Activated T-cell treated with anti-CD3 and anti-CD28 coated beads, Interleukin-2, amount 50 U/mL, for 4 hours (primary cell): ENCODE data around the gene SAMMSON. TPM values are rescaled to one million over a fixed set of nuclear protein-coding genes. Genes with fewer than 3 reads are reported as not detected.

Source experiments
- ATAC-seq, 2 donors: fragments of 200-7000 bp; cut with Tn5 transposase; one replicate each; pipeline ENCODE4 v1.10.0; 2021
- DNase-seq: peaks from one replicate; pipeline ENCODE4 v3.0.0-alpha.2; 2020
- H3K27me3 Mint-ChIP-seq: one replicate; pipeline ENCODE4 v1.8.0; 2021; ENCODE audit warnings: low read depth, mixed read lengths
- H3K36me3 Mint-ChIP-seq: one replicate; pipeline ENCODE4 v1.8.0; 2022; ENCODE audit warnings: mixed read lengths; ENCODE audit not compliant: insufficient read depth
- H3K4me1 Mint-ChIP-seq: one replicate; pipeline ENCODE4 v1.8.0; 2021; ENCODE audit warnings: low read depth, mixed read lengths
- H3K4me3 Mint-ChIP-seq: one replicate; pipeline ENCODE4 v1.8.0; 2021; ENCODE audit warnings: mild to moderate bottlenecking, moderate library complexity, mixed read lengths
- H3K9me3 Mint-ChIP-seq: one replicate; pipeline ENCODE4 v1.8.0; 2021; ENCODE audit warnings: mixed read lengths
- total RNA-seq, 3 donors: library from RNA; stranded (reverse); gene quantifications; one replicate each; pipeline ENCODE4 v1.2.1, GENCODE V29; 2021

SAMMSON gene
- total RNA-seq, 3 donors from 2014 or later: not detected

DNA sequence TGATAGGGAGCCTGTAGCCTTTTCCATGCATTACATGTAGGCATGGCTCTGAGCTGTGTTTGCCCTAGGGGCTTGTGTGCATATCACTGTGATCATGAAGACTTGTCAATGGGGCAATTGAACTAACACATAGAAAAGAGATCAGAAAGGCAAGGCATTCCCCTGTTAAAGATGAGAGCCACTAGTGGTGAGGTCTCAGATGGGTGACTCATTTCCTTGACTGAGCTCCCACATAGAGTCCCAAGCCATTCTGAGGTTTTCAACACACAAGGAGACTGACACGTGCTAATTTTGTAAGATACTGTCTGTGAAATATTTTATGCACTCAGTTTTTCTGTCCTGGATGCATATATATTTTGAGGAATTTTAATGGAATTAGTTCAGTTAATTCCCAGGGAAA, 53.8 kb downstream of the SAMMSON start:
- ATAC-seq: peak; percentile 30 to 52
- peaks cover 5% of the 10 kb centered on the region for H3K27me3 Mint-ChIP-seq

DNA sequence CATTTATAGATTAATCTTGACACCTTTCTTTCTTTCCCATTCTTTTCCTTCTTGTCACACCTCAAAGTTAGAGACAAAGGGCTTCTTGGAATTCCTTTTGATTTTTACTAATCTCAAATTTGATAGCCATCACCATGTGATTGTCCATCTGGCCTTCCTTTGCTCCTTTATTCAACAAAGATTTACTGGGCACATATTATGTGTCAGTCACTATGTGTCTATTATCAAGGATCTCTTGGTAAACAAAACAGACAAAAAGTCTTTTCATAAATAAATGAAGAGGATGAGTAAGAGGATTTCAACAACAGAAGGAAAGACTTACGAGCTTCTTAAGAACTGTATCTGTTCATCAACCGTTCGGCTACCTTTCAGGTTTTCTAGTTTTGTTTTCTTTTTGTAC, 56.5 kb downstream of the SAMMSON start:
- H3K4me1 Mint-ChIP-seq: no peaks in the 10 kb centered on the region
- DNase-seq (no peak), ATAC-seq (no peak)
- H3K9me3 Mint-ChIP-seq: no peaks in the 10 kb centered on the region
- no peak overlapping the region for H3K4me3 Mint-ChIP-seq
- H3K27me3 Mint-ChIP-seq: peaks cover 2% of the 10 kb centered on the region
- no peaks in the 10 kb centered on the region for H3K36me3 Mint-ChIP-seq

More for the DNA sequence above, 53.8 kb downstream of the SAMMSON start:
- Mint-ChIP-seq H3K4me1 (no peaks in the 10 kb centered on the region), H3K9me3 (no peaks in the 10 kb centered on the region), H3K36me3 (no peaks in the 10 kb centered on the region), H3K4me3 (no peak overlapping the region)
- DNase-seq: no peak

DNA sequence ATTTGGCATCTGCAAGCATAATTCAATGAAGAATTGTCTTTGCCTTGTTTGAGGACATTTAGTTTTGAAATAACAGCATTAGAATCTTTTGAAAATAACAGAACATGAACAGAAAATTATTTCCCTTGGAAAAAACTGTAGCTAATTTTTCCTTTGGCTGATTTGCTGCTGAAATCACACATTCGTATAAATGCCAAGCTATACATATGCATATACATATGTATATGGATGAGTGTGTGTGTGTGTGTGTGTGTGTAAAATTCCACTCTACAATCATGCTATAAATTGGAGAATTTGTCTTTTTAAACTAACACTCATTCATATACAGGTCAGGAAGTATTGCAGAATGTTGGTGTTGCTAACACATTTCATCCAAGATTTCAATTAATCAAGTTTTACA, 57.9 kb downstream of the SAMMSON start:
- Mint-ChIP-seq H3K4me3 (no peak overlapping the region), H3K9me3 (no peaks in the 10 kb centered on the region), H3K4me1 (no peaks in the 10 kb centered on the region), H3K27me3 (peaks cover 2% of the 10 kb centered on the region), H3K36me3 (no peaks in the 10 kb centered on the region)
- no peak for ATAC-seq
- no peak for DNase-seq

DNA sequence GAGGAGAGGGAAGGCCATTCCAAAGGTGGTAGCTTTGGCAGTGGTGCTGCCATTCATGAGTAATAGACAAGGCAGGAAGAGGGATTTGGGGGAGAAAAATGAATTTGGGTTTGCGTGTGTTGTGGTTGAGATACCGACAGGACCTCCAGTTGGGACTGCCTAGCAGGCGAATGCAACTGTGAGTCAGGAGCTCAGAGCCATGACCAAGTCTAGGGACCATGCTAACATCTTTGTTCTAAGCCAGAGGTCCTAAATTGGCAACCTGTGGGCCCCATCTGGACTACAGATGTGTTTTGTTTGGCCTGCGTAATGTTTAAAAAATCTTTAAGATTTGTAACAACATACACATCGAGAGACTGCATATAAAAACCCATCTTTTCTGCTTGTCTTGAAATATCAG, 61.6 kb downstream of the SAMMSON start:
- ATAC-seq: no peak
- no peaks in the 10 kb centered on the region for H3K9me3 Mint-ChIP-seq
- H3K36me3 Mint-ChIP-seq: no peaks in the 10 kb centered on the region
- H3K4me1 Mint-ChIP-seq: no peaks in the 10 kb centered on the region
- no peak overlapping the region for H3K4me3 Mint-ChIP-seq
- no peaks in the 10 kb centered on the region for H3K27me3 Mint-ChIP-seq
- no peak for DNase-seq

DNA sequence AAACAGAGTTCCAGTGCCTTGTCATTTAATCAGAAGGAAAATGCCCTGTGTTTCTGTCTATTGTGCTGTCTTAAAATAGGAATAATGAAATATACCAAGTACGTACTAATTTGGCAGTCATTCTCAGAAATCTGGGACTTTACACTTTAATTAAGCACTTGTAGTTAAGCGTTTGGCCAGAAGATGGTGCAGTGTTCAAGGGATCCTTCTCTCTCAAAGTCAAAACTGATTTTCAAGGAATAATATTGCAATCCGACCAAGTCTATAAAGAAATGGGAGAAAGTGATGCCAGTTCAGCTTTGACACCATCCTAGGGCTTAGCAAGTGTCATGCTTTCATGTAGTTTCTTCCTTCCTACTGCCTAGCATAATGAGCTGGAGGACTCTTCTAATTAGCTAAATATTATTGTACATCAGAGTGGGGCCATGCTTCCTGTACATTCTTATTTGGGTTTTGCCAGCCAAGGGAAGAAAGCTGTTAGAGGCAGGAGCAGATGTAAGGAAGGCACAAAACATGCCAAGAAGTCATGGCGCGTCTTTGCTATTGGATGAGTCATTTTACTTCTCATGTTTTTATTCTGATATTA, 64.8 kb downstream of the SAMMSON start:
- DNase-seq: no peak
- H3K9me3 Mint-ChIP-seq: no peaks in the 10 kb centered on the region
- H3K4me1 Mint-ChIP-seq: no peaks in the 10 kb centered on the region
- H3K36me3 Mint-ChIP-seq: no peaks in the 10 kb centered on the region
- no peak overlapping the region for H3K4me3 Mint-ChIP-seq
- peaks cover 3% of the 10 kb centered on the region for H3K27me3 Mint-ChIP-seq
- no peak for ATAC-seq

DNA sequence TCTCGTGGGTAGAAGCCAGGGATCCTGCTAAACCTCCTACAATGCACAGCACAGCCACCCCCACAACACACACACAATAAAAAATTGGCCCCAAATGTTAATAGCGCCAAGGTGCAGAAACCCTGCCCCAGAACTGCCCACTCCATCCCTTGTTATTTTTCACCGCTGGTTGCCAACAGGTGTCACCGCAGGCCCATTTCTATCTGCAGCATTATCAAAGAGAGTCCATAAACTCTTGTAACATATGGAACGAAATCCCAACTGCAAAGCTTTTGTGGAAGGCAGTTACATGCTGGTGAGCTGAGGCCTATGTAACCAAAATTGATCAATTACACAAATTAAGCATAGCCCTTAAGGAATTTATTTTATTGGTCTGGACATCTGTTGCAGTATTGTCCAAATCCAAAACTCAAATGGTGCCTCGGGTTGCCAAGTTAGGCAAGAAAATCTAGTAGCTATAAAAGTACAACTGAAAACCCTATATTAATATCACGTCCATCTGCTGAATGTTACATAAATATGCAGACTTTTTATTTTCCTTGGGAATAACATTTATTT, 66.2 kb downstream of the SAMMSON start:
- Mint-ChIP-seq H3K4me3 (no peak overlapping the region), H3K9me3 (no peaks in the 10 kb centered on the region), H3K36me3 (no peaks in the 10 kb centered on the region), H3K27me3 (peaks cover 3% of the 10 kb centered on the region), H3K4me1 (no peaks in the 10 kb centered on the region)
- ATAC-seq (no peak), DNase-seq (no peak)

DNA sequence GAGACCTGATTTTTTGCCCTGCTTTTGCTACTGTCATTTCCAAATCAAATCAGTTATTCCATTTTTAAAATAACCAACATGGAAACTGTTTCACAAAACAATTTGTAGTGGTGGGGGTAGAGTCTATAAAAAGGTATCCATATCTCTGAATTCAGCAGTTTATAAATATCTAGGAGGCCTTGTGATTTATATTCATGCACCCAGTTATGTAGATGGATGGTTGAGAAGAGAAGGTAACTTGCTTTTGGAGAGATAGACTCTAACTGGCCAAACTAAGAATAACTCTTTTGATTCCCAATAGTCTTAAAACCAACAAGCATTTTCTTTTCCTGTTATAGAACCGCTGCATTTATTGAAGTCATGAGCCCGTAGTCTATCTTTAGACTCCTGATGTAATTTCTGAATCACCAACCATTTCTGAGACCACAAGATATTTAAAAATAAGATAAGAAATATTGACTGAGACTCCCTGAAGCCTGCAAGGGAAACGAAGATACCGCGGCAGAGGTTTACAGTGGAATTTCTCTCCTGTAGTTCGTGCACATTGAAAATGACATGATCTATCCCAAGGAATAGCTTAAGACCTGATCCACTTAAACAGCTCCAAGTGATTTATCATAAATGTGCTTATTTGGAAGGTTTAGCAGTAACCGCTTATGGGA, 68.5 kb downstream of the SAMMSON start:
- H3K36me3 Mint-ChIP-seq: no peaks in the 10 kb centered on the region
- H3K9me3 Mint-ChIP-seq: no peaks in the 10 kb centered on the region
- no peak overlapping the region for H3K4me3 Mint-ChIP-seq
- no peaks in the 10 kb centered on the region for H3K4me1 Mint-ChIP-seq
- ATAC-seq: no peak
- H3K27me3 Mint-ChIP-seq: peaks cover 8% of the 10 kb centered on the region
- no peak for DNase-seq

DNA sequence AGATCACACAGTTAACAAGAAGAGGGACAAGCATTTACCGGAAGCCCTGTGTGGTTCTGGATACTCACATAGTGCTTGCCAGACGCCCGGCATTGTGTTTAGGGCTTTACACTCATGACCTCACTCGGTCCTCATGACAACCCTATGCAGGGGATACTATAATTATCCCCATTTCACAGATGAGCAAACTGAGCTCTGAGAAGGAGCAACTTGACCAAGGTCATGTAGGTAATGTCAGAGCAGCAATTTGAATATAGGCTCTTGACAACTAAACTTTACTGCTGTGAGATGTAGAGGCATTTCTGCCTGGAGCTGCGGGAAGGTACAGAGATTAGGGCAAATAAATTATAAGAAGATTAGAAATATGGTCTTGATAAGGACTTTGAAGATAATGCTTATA, 70.0 kb downstream of the SAMMSON start:
- no peaks in the 10 kb centered on the region for H3K9me3 Mint-ChIP-seq
- no peak overlapping the region for H3K4me3 Mint-ChIP-seq
- no peaks in the 10 kb centered on the region for H3K4me1 Mint-ChIP-seq
- ATAC-seq (no peak), DNase-seq (no peak)
- H3K36me3 Mint-ChIP-seq: no peaks in the 10 kb centered on the region
- peaks cover 12% of the 10 kb centered on the region for H3K27me3 Mint-ChIP-seq

DNA sequence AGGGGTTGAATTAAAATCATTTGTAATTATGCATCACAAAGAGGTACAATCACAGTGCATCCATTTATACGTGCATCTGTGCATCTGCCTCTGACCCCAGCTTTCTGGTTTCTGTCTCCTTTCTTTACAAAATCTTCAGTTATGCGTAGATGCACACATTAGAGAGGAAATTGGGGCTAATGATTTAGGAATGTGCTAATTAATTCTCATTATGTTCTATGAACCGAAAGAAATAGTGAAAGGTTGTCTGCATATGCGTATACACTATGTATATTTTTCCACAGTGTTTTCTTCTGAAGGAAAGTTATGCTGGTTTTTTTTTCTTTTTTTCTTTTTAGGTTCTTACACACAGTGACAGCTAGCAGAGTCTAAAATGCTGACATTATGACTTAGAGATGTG, 71.6 kb downstream of the SAMMSON start:
- Mint-ChIP-seq H3K4me3 (no peak overlapping the region), H3K36me3 (no peaks in the 10 kb centered on the region), H3K27me3 (peaks cover 20% of the 10 kb centered on the region), H3K4me1 (no peaks in the 10 kb centered on the region), H3K9me3 (no peaks in the 10 kb centered on the region)
- ATAC-seq (no peak), DNase-seq (no peak)

DNA sequence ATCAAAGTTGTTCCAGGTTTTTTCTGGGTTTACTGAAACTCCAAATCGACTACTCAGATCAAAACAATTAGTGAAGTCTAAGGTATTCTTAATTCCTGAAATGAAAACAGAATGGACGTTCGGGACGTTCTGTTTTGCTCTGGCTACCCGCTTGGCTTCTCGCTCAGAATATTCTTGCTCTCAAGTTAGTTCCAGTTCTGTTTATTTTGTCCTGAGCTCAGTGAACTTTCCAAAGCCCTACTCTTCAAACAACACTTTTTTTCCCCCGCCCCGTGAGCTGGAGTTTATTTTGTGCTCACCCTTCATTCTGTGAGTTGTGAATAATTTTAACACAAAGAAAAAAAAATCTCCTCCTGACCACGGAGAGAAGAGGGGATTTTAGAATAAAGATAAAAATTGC, 72.6 kb downstream of the SAMMSON start:
- no peaks in the 10 kb centered on the region for H3K36me3 Mint-ChIP-seq
- H3K9me3 Mint-ChIP-seq: no peaks in the 10 kb centered on the region
- no peak overlapping the region for H3K4me3 Mint-ChIP-seq
- H3K27me3 Mint-ChIP-seq: peaks cover 17% of the 10 kb centered on the region
- DNase-seq (no peak), ATAC-seq (no peak)
- no peaks in the 10 kb centered on the region for H3K4me1 Mint-ChIP-seq

DNA sequence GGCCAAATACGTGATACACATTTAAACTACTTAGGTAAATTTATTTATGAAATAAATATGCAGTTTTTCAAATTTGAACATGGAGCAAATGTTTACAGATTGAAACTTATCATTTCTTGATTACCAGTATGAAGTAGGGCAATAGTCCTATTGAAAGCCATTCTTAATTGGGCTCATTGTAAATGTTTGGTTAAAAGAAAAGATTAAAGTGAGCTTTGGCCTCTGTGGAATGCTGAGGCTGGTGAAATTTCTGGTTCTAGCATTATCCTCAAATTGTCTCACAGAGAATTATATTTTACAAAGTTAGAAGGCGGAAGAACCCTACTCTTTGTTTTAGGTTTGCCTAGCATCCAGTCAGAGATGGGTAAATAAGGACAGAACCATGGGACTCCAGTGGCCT, 73.2 kb downstream of the SAMMSON start:
- ATAC-seq: no peak
- Mint-ChIP-seq H3K4me1 (no peaks in the 10 kb centered on the region), H3K36me3 (no peaks in the 10 kb centered on the region), H3K9me3 (no peaks in the 10 kb centered on the region), H3K4me3 (no peak overlapping the region), H3K27me3 (peaks cover 20% of the 10 kb centered on the region)
- DNase-seq: no peak

DNA sequence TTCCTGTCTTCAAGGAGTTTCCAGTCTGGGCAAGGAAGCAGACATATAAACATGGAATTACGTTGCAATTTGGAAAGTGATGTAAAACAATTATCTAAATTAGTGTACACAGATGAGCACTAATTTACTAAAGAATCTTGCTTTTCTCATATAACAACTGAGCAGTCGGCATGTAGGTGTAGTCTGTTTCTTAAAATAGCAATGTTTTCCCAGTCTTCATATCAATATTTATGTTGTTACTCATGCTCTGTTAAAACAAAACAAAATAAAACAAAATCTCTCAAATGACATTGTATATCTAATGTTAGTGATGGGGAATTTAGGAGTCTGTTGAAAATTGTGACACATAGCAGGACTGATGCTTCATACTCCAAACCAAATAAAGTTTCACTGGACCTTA, 75.6 kb downstream of the SAMMSON start:
- Mint-ChIP-seq H3K27me3 (peaks cover 21% of the 10 kb centered on the region), H3K9me3 (no peaks in the 10 kb centered on the region), H3K4me1 (no peaks in the 10 kb centered on the region), H3K4me3 (no peak overlapping the region), H3K36me3 (no peaks in the 10 kb centered on the region)
- ATAC-seq (no peak), DNase-seq (no peak)

DNA sequence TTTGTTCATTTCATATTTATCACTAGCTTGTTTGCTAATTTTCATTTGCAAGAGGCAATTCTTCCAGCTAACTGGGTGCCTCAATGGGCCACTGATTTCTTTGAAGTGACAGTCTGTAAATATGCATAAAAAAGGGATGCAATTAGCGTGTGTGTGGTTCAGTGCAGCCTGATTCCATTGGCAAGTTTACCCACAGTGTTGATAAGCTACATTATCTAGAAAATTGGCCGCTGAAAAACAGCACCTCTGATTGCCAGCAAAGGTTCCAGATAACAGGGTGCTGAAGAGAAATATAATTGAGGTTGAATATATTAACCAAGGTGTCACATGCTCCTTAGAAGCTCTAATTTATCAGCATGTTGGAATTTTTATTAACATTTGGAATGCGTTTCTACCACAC, 76.9 kb downstream of the SAMMSON start:
- no peak for ATAC-seq
- Mint-ChIP-seq H3K36me3 (no peaks in the 10 kb centered on the region), H3K27me3 (peaks cover 21% of the 10 kb centered on the region), H3K4me3 (no peak overlapping the region), H3K9me3 (no peaks in the 10 kb centered on the region), H3K4me1 (no peaks in the 10 kb centered on the region)
- no peak for DNase-seq

DNA sequence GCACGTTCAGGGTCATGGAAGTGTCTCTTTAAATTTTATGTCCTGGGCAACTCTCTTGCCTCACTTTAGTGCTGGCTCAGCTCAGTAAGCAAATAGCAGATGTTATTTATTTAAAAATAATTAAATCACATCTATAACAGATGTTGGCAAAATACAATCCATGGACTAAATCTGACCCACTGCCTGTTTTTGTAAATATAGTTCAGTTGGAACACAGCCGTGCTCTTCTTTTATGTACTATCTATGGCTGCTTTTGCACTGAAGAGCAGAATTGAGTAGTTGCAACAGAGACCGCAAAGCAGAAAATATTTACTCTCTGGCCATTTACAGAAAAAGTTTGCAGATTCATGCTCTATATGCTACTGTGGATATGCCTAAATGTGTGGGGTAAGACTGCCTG, 79.2 kb downstream of the SAMMSON start:
- Mint-ChIP-seq H3K36me3 (no peaks in the 10 kb centered on the region), H3K9me3 (no peaks in the 10 kb centered on the region), H3K4me1 (no peaks in the 10 kb centered on the region), H3K27me3 (peaks cover 19% of the 10 kb centered on the region), H3K4me3 (no peak overlapping the region)
- ATAC-seq (no peak), DNase-seq (no peak)

DNA sequence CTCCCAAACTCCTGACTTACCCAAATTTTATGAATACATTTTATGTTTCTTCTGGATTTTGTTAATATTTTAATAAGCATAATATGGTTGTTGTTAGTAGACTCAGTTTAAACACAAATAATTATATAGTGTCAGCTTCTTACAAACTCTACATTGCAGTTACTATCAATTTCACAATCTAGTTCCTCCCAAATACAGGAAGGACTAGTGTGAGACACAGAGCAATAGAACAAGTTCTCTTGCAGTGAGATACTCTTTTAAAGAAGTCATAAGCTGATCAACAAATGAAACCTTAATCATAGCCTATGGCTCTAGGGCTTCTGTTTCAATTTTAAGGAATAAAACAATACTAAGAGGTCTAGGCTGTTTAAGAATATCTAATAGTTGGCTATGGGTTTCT, 86.1 kb downstream of the SAMMSON start:
- DNase-seq: no peak
- no peaks in the 10 kb centered on the region for H3K36me3 Mint-ChIP-seq
- peaks cover 7% of the 10 kb centered on the region for H3K27me3 Mint-ChIP-seq
- no peaks in the 10 kb centered on the region for H3K4me1 Mint-ChIP-seq
- no peaks in the 10 kb centered on the region for H3K9me3 Mint-ChIP-seq
- H3K4me3 Mint-ChIP-seq: no peak overlapping the region
- no peak for ATAC-seq
